HEK293 (cell line): ENCODE results near the gene KCNAB2.

Experiments used
- CTCF ChIA-PET: fragments of 350-600 bp; formaldehyde crosslinking; extraction: SDS; loops from one replicate; lab custom pipeline; 2021; ENCODE audit warnings: antibody characterized with exemption; lab: Yijun Ruan, JAX
- POLR2A ChIA-PET: fragments of 300-600 bp; formaldehyde crosslinking; extraction: SDS; loops from one replicate; lab custom pipeline; 2020; ENCODE audit warnings: antibody characterized with exemption, inconsistent platforms; lab: Yijun Ruan, JAX
- H3K27ac ChIP-seq: fragments of 200-500 bp; sonication (Bioruptor generic); 2 replicates; pipeline ENCODE4 v1.5.1; 2014; ENCODE audit warnings: low read depth, low read length, control low read depth, inconsistent platforms; ENCODE audit errors: extremely low read depth
- H3K36me3 ChIP-seq, 2 experiments: fragments of 200-500 bp in 1 of 2; sonication (Bioruptor generic) in 1 of 2; 1 replicate in 1 of 2; 2 replicates in 1 of 2; pipeline ENCODE4 v1.5.1; 2014 to 2017; ENCODE audit warnings: inconsistent platforms in 2 of 2, low read length in 2 of 2; ENCODE audit not compliant: control insufficient read depth in 2 of 2, insufficient read depth in 1 of 2
- H3K4me1 ChIP-seq: fragments of 200-500 bp; sonication (Bioruptor generic); 2 replicates; pipeline ENCODE4 v1.5.1; 2014; ENCODE audit warnings: mild to moderate bottlenecking, low read length, inconsistent platforms; ENCODE audit not compliant: control insufficient read depth, insufficient read depth
- H3K4me3 ChIP-seq: 2 replicates; pipeline ENCODE4 v1.5.1; 2011; ENCODE audit warnings: low read depth, mild to moderate bottlenecking, control low read depth, low read length, moderate library complexity
- H3K9me3 ChIP-seq: fragments of 200-500 bp; sonication (Bioruptor generic); 2 replicates; pipeline ENCODE4 v1.5.1; 2014; ENCODE audit warnings: low read depth, low read length, inconsistent platforms; ENCODE audit not compliant: control insufficient read depth, insufficient read depth
- KLF16 ChIP-seq: fragments of 450-650 bp; formaldehyde crosslinking; IDR thresholded peaks from 2 replicates; pipeline ENCODE4 v1.5.1; 2017; ENCODE audit warnings: missing biosample characterization, missing genetic modification characterization
- PRDM1 ChIP-seq: fragments of 450-650 bp; formaldehyde crosslinking; IDR thresholded peaks from 2 replicates; pipeline ENCODE4; 2016; ENCODE audit warnings: missing biosample characterization, missing genetic modification characterization
- PRDM10 ChIP-seq: fragments of 450-650 bp; formaldehyde crosslinking; IDR thresholded peaks from 2 replicates; pipeline ENCODE4 v1.5.1; 2016; ENCODE audit warnings: missing biosample characterization, missing genetic modification characterization
- PRDM4 ChIP-seq: fragments of 450-650 bp; formaldehyde crosslinking; IDR thresholded peaks from 2 replicates; pipeline ENCODE4 v1.5.1; 2017; ENCODE audit warnings: missing biosample characterization, missing genetic modification characterization
- RBAK ChIP-seq: fragments of 450-650 bp; formaldehyde crosslinking; IDR thresholded peaks from 2 replicates; pipeline ENCODE4 v1.5.1; 2016; ENCODE audit warnings: missing biosample characterization, missing genetic modification characterization
- REST ChIP-seq: fragments of 450-650 bp; formaldehyde crosslinking; IDR thresholded peaks from 2 replicates; pipeline ENCODE4 v1.5.1; 2016; ENCODE audit warnings: missing biosample characterization, missing genetic modification characterization
- SP2 ChIP-seq: fragments of 450-650 bp; formaldehyde crosslinking; IDR thresholded peaks from 2 replicates; pipeline ENCODE4 v1.5.1; 2016; ENCODE audit warnings: missing biosample characterization, missing genetic modification characterization
- YY2 ChIP-seq: fragments of 450-650 bp; formaldehyde crosslinking; IDR thresholded peaks from 2 replicates; pipeline ENCODE4 v1.5.1; 2016; ENCODE audit warnings: missing biosample characterization, missing genetic modification characterization
- ZBTB10 ChIP-seq: fragments of 450-650 bp; formaldehyde crosslinking; IDR thresholded peaks from 2 replicates; pipeline ENCODE4 v1.5.1; 2016; ENCODE audit warnings: missing biosample characterization, missing genetic modification characterization
- ZIC2 ChIP-seq: fragments of 450-650 bp; formaldehyde crosslinking; IDR thresholded peaks from 2 replicates; pipeline ENCODE4 v1.5.1; 2016; ENCODE audit warnings: missing biosample characterization, missing genetic modification characterization
- ZNF138 ChIP-seq: fragments of 450-650 bp; formaldehyde crosslinking; IDR thresholded peaks from 2 replicates; pipeline ENCODE4 v1.5.1; 2016; ENCODE audit warnings: missing biosample characterization, missing genetic modification characterization, borderline replicate concordance
- ZNF155 ChIP-seq: fragments of 450-650 bp; formaldehyde crosslinking; IDR thresholded peaks from 2 replicates; pipeline ENCODE4 v1.5.1; 2016; ENCODE audit warnings: missing biosample characterization, missing genetic modification characterization
- ZNF280C ChIP-seq: fragments of 450-650 bp; formaldehyde crosslinking; IDR thresholded peaks from 2 replicates; pipeline ENCODE4 v1.5.1; 2016; ENCODE audit warnings: missing biosample characterization, missing genetic modification characterization
- ZNF292 ChIP-seq: fragments of 450-650 bp; formaldehyde crosslinking; IDR thresholded peaks from 2 replicates; pipeline ENCODE4 v1.5.1; 2016; ENCODE audit warnings: low read depth, missing biosample characterization, missing genetic modification characterization, borderline replicate concordance
- ZNF426 ChIP-seq: fragments of 450-650 bp; formaldehyde crosslinking; IDR thresholded peaks from 2 replicates; pipeline ENCODE4 v1.5.1; 2017; ENCODE audit warnings: missing biosample characterization, missing genetic modification characterization, mild to moderate bottlenecking, inconsistent platforms, moderate library complexity
- ZNF510 ChIP-seq: fragments of 450-650 bp; formaldehyde crosslinking; IDR thresholded peaks from 2 replicates; pipeline ENCODE4 v1.5.1; 2018; ENCODE audit warnings: mild to moderate bottlenecking, missing genetic modification characterization, missing biosample characterization; ENCODE audit not compliant: insufficient replicate concordance
- ZNF549 ChIP-seq: fragments of 450-650 bp; IDR thresholded peaks from 2 replicates; pipeline ENCODE4 v1.5.1; 2018; ENCODE audit warnings: missing biosample characterization, missing genetic modification characterization, mild to moderate bottlenecking, inconsistent platforms, moderate library complexity
- ZNF792 ChIP-seq: fragments of 450-650 bp; formaldehyde crosslinking; IDR thresholded peaks from 2 replicates; pipeline ENCODE4 v1.5.1; 2016; ENCODE audit warnings: missing biosample characterization, missing genetic modification characterization
- ZNF837 ChIP-seq: fragments of 450-650 bp; formaldehyde crosslinking; IDR thresholded peaks from 2 replicates; pipeline ENCODE4 v1.5.1; 2016; ENCODE audit warnings: missing biosample characterization, missing genetic modification characterization
- ZSCAN16 ChIP-seq: fragments of 450-650 bp; formaldehyde crosslinking; IDR thresholded peaks from 2 replicates; pipeline ENCODE4 v1.5.1; 2016; ENCODE audit warnings: missing biosample characterization, missing genetic modification characterization
- ZSCAN30 ChIP-seq: fragments of 450-650 bp; IDR thresholded peaks from 2 replicates; pipeline ENCODE4 v1.5.1; 2018; ENCODE audit warnings: missing biosample characterization, mild to moderate bottlenecking, missing genetic modification characterization, moderate library complexity

Gene KCNAB2

GRCh38 chr1:6077506-6077905 lies 31.8 kb downstream of the KCNAB2 start (continued):
- TF ChIP-seq REST (tag by site-specific recombination) (no peak), ZNF837 (tag by site-specific recombination) (no peak), ZNF155 (tag by site-specific recombination) (no peak), PRDM10 (tag by site-specific recombination) (no peak), ZSCAN16 (tag by site-specific recombination) (no peak), ZNF510 (tag by site-specific recombination) (no peak), ZNF792 (tag by site-specific recombination) (no peak), RBAK (no peak), PRDM4 (no peak)

GRCh38 chr1:6077919-6078318 lies 32.2 kb downstream of the KCNAB2 start:
- Histone ChIP-seq H3K4me3 (no peak overlapping the region), H3K36me3 (no peaks in the 10 kb centered on the region), H3K27ac (no peak overlapping the region), H3K4me1 (no peaks in the 10 kb centered on the region), H3K9me3 (no peaks in the 10 kb centered on the region)
- POLR2A ChIA-PET = no interaction called here
- CTCF ChIA-PET = interaction anchor here (0.7 kb wide), 1 partner anchor 8 kb away, joined by 3 read pairs; no protein-coding TSS in a partner anchor
- TF ChIP-seq ZNF549 (tag by site-specific recombination) = no peak
- TF ChIP-seq ZNF426 (tag by site-specific recombination) = no peak
- no peak for TF ChIP-seq PRDM1
- TF ChIP-seq SP2 (tag by site-specific recombination) = no peak
- TF ChIP-seq ZIC2 (tag by site-specific recombination) = no peak
- TF ChIP-seq ZNF292 (tag by site-specific recombination) = no peak
- TF ChIP-seq ZNF280C (tag by site-specific recombination) = no peak
- TF ChIP-seq YY2 = no peak
- TF ChIP-seq ZSCAN30 (tag by site-specific recombination) = no peak
- no peak for TF ChIP-seq ZNF138 (tag by site-specific recombination)
- TF ChIP-seq KLF16 = no peak
- TF ChIP-seq ZBTB10 (tag by site-specific recombination) = no peak
